BLaER1 treated with 17β-estradiol and CSF1 and Interleukin-3, amounts not matched to agents 10 nM and 100 nM (cell line): ENCODE measurements around the gene PHACTR3.
A peak's percentile ranks its signal among the peaks of the same experiment; 100 is the strongest.

Source experiments
- H3K27ac ChIP-seq, 11 experiments: shearing (Covaris generic); formaldehyde crosslinking; 2 replicates each; pipeline ENCODE4 v1.8.1; 2022
- H3K27me3 ChIP-seq, 11 experiments: shearing (Covaris generic); formaldehyde crosslinking; 2 replicates each; pipeline ENCODE4 v1.8.1; 2022
- H3K36me3 ChIP-seq, 11 experiments: shearing (Covaris generic); formaldehyde crosslinking; 2 replicates each; pipeline ENCODE4 v1.8.1; 2022
- H3K4me1 ChIP-seq, 10 experiments: shearing (Covaris generic); formaldehyde crosslinking; 2 replicates each; pipeline ENCODE4 v1.8.1; 2022
- H3K4me2 ChIP-seq, 11 experiments: shearing (Covaris generic); formaldehyde crosslinking; 2 replicates each; pipeline ENCODE4 v1.8.1; 2022
- H3K4me3 ChIP-seq, 10 experiments: shearing (Covaris generic); formaldehyde crosslinking; 2 replicates each; pipeline ENCODE4 v1.8.1; 2022
- H3K9ac ChIP-seq, 11 experiments: shearing (Covaris generic); formaldehyde crosslinking; 2 replicates each; pipeline ENCODE4 v1.8.1; 2022
- H3K9me3 ChIP-seq, 11 experiments: shearing (Covaris generic); formaldehyde crosslinking; replicated peaks in 1 of 11; 2 replicates each; pipeline ENCODE4 v1.8.1; 2022
- H4K20me1 ChIP-seq, 11 experiments: shearing (Covaris generic); formaldehyde crosslinking; 2 replicates each; pipeline ENCODE4 v1.8.1; 2022
- Cebpa-rat ChIP-seq, 11 experiments: shearing (Covaris generic); IDR thresholded peaks; 2 replicates each; pipeline ENCODE4 v1.8.1; 2022

PHACTR3 gene

DNA sequence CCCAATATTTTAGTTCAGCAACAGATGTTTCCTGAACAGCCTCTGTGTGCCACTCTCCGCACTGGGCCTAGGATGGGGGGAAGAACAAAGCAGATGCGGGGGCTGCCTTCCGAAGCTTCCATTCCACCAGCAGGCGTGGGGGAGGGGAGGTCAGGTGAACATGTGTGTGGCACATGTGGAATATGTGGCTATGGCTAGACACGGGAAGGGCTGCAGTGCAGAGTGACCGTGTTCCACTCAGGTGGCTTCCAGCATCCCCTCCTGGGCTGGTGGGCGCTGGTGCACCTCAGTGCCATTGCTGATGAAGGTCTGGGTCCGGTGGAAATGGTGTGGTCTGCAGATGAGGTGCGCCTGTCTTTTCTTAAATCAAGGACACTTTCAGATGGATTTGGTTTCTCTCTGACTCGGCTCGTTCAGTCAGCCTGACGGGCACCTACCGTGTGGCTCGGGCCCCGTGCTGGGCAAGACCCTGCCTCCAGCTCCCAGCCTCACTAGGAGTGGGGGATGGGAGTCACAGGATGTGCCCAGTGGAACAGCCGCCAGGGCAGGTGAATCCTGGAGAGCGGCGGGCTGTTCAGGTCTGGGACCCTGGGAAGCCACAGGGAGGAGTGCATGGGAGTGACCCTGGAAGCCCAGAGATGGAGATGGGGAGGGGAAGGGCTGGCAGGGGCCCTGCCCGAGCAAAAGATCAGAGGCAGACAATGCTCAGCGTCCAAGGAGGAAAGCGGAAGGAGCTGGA is 218.1 kb downstream of the PHACTR3 start:
- Histone ChIP-seq H3K27ac (no peak overlapping the region), H3K4me2 (no peak overlapping the region), H3K9ac (no peak overlapping the region), H3K36me3 (peaks cover 0 to 95% (median 91%) of the 10 kb centered on the region in 11 experiments; a peak in 16 of 22 replicates), H4K20me1 (peaks cover 0 to 93% (median 20%) of the 10 kb centered on the region in 11 experiments; a peak in 14 of 22 replicates), H3K9me3 (no peaks in the 10 kb centered on the region), H3K27me3 (no peaks in the 10 kb centered on the region), H3K4me1 (peaks cover 0 to 13% (median 4%) of the 10 kb centered on the region in 10 experiments; a peak in 8 of 20 replicates), H3K4me3 (no peak overlapping the region)
- TF ChIP-seq Cebpa-rat (IDR thresholded peaks at IDR 0.05) = no peak

DNA sequence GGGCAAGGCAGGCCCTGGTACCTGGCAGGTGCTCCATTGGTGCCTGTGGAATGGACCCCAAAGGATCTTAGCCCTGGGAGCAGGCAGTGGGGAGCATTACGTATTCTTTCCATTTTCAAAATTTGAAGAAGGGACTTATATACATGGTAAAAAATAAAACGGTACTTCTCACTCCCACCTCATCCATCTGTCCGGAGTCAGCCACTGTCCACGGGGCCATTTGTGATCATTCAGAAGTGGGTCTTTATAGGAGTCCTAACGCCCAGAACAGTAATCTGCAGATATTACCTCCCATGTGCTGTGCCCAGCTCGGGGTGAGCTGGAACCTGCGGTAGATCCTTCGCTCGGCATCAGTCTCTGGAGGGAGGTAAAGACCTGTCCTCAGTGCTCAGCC is 218.7 kb downstream of the PHACTR3 start:
- no peak overlapping the region for H3K4me2 ChIP-seq
- no peak for TF ChIP-seq Cebpa-rat (IDR thresholded peaks at IDR 0.05)
- H4K20me1 ChIP-seq = peaks cover 0 to 93% (median 24%) of the 10 kb centered on the region in 11 experiments; a peak in 14 of 22 replicates
- H3K4me3 ChIP-seq = no peak overlapping the region
- H3K4me1 ChIP-seq = peaks cover 0 to 19% (median 7%) of the 10 kb centered on the region in 10 experiments; a peak in 8 of 20 replicates
- no peaks in the 10 kb centered on the region for H3K27me3 ChIP-seq
- no peaks in the 10 kb centered on the region for H3K9me3 ChIP-seq
- H3K27ac ChIP-seq = no peak overlapping the region
- H3K9ac ChIP-seq = no peak overlapping the region
- H3K36me3 ChIP-seq = peaks cover 0 to 95% (median 91%) of the 10 kb centered on the region in 11 experiments; a peak in 16 of 22 replicates

- no peak overlapping the region for H3K27ac ChIP-seq
- no peak overlapping the region for H3K9ac ChIP-seq
- H3K9me3 ChIP-seq = no peaks in the 10 kb centered on the region
- H3K4me3 ChIP-seq = no peak overlapping the region
- peaks cover 0 to 93% (median 31%) of the 10 kb centered on the region in 11 experiments; a peak in 15 of 22 replicates for H4K20me1 ChIP-seq
- peaks cover 0 to 95% (median 91%) of the 10 kb centered on the region in 11 experiments; a peak in 16 of 22 replicates for H3K36me3 ChIP-seq
- peaks cover 0 to 25% (median 8%) of the 10 kb centered on the region in 10 experiments; a peak in 10 of 20 replicates for H3K4me1 ChIP-seq
- no peaks in the 10 kb centered on the region for H3K27me3 ChIP-seq
- no peak for TF ChIP-seq Cebpa-rat (IDR thresholded peaks at IDR 0.05)
- no peak overlapping the region for H3K4me2 ChIP-seq
These were observed 219.3 kb downstream of the PHACTR3 start for GRCh38 chr20:59823491-59824259.

DNA sequence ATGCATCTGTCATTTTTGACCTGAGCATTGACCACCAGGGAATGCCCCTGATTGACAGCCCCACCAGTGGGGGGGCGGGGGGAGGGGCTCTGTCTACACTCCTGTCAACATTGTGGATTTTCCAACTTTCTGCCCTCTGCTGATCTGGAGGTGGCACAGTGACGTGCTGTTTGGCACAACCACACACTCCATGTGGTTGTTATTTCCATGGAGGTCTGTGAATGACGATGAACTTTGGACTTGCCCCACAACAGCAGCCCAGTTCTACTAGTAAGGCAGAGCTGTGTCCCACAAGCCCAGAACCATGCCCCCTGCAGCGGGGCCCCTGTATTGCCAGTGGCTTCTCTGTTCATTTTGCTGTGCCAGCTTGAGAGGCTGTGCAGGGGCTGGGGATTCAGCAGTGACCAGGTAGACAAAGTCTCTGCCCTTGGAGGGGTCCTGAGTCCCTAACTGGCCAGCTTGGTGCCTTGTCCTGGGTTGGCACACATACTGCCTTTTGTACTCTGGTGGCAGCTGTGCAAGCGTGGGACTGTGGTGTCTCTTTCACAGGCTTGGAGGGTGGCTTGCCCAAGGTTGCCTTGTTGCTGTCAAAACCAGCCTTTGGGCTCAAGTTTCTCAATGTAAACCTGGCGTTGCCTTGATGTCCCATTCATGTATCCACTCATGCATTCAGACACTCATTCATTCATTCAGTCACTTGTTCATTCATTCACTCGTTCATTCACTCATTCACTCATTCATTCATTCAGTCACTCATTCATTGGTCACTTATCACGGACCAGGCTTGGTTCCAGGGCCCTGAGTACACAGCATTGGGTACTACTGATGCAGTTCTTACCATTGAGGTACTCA is 220.6 kb downstream of the PHACTR3 start:
- no peak for TF ChIP-seq Cebpa-rat (IDR thresholded peaks at IDR 0.05)

GRCh38 chr20:59825563-59825920 is 221.2 kb downstream of the PHACTR3 start:
- no peak for TF ChIP-seq Cebpa-rat (IDR thresholded peaks at IDR 0.05)
- no peak overlapping the region for H3K9ac ChIP-seq
- no peaks in the 10 kb centered on the region for H3K9me3 ChIP-seq
- peaks cover 0 to 95% (median 80%) of the 10 kb centered on the region in 11 experiments; a peak in 16 of 22 replicates for H3K36me3 ChIP-seq
- no peak overlapping the region for H3K27ac ChIP-seq
- no peak overlapping the region for H3K4me3 ChIP-seq
- H3K4me1 ChIP-seq = peaks cover 6 to 43% (median 27%) of the 10 kb centered on the region in 10 experiments; a peak in 19 of 20 replicates
- H3K27me3 ChIP-seq = no peaks in the 10 kb centered on the region
- no peak overlapping the region for H3K4me2 ChIP-seq
- peaks cover 0 to 94% (median 44%) of the 10 kb centered on the region in 11 experiments; a peak in 16 of 22 replicates for H4K20me1 ChIP-seq

More for the DNA sequence above, 220.6 kb downstream of the PHACTR3 start:
- Histone ChIP-seq H3K4me2 (no peak overlapping the region), H3K4me3 (no peak overlapping the region), H3K36me3 (peaks cover 0 to 95% (median 86%) of the 10 kb centered on the region in 11 experiments; a peak in 16 of 22 replicates), H3K9ac (no peak overlapping the region), H3K27ac (no peak overlapping the region), H3K27me3 (no peaks in the 10 kb centered on the region), H3K9me3 (no peaks in the 10 kb centered on the region), H4K20me1 (peaks cover 0 to 94% (median 38%) of the 10 kb centered on the region in 11 experiments; a peak in 15 of 22 replicates), H3K4me1 (peaks cover 4 to 37% (median 21%) of the 10 kb centered on the region in 10 experiments; a peak in 19 of 20 replicates)

DNA sequence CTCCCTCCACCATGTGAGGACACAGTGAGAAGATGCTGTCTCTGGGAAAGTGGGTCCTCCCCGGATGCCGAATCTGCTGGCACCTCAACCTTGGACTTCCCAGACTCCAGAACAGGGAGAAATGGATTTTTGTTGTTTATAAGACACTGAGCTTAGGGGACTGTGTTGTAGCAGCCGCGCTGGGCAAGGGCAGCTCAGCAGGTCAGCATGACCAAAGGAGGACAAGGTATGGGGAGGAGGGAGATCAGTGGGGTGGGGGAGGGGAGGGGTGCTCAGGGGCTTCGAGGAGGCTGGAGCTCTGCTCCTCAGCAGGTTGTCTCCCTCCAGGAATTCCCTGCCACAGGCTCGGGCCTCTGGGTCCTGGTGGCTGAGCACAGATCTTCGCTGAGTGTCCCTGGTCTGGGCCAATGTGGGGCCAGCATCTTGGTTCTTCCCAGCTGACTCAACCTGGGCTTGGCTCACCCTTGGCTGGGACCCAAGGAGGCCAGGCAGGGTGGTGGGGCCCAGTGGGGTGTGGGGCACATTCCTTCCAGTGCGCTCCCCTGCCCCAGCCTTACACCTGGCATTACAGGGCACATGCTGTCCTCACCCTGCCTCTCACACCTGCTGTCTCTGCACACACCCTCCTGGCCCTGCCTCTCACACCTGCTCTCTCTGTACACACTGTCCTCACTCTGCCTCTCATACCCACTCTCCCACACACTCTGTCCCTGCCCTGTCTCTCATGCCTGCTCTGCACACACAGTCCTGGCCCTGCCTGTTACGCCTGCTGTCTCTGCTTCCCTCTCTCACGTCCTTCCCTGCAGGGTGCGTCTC is 221.8 kb downstream of the PHACTR3 start:
- no peaks in the 10 kb centered on the region for H3K9me3 ChIP-seq
- peaks cover 10 to 49% (median 33%) of the 10 kb centered on the region in 10 experiments for H3K4me1 ChIP-seq
- no peak overlapping the region for H3K4me3 ChIP-seq
- TF ChIP-seq Cebpa-rat (IDR thresholded peaks at IDR 0.05) = no peak
- H3K36me3 ChIP-seq = peaks cover 0 to 95% (median 80%) of the 10 kb centered on the region in 11 experiments; a peak in 16 of 22 replicates
- no peak overlapping the region for H3K9ac ChIP-seq
- H3K27ac ChIP-seq = no peak overlapping the region
- no peak overlapping the region for H3K4me2 ChIP-seq
- peaks cover 0 to 94% (median 51%) of the 10 kb centered on the region in 11 experiments; a peak in 16 of 22 replicates for H4K20me1 ChIP-seq
- no peaks in the 10 kb centered on the region for H3K27me3 ChIP-seq

DNA sequence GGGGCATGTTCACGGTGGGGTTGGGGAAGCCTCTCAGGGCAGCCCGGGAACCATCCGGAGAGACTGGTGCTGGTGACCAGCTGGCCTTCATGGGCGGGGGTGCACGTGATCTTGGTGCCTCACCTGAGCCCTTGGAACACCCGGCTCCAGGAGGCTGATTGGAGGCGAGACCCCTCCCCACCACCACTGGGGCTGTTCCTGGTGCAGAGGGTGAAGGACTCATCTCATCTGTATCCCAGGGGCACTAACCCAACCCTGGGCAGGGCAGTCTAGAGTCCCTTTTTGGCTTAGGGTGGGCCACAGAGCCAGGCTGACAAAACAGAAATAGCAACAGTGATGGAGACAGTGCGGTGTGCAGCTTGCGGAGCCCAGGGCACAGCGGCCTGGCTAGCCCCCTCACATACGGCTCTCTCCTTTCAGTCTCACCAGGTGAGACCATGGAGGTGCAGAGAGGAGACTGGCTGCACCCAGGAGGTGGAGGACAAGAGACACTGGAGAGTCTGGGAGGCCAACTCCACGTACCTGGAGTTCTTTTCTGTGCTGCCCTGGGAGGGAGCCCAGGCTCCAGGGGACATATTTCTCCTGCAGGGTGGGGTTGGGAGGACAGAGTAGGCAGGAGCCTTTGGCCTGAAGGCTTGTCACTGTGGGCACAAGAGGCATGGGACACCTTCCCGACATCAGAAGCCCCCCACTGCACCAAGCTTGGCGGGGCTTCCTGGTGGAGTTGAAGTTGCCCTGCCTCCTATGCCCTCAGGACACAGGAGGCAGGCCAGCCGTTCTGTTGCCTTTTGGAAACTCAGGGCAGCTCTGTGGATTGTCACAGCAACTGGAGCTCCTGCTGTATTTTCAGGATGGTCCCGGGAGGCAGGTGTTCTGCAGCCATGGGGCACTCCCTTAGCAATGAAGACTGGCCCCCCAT is 223.1 kb downstream of the PHACTR3 start:
- H3K27ac ChIP-seq = peak overlapping the region in 1 of 11 experiments; percentile 5; a peak in 1 of 22 replicates

More for the DNA sequence above, 223.1 kb downstream of the PHACTR3 start:
- TF ChIP-seq Cebpa-rat (IDR thresholded peaks at IDR 0.05) = no peak
- Histone ChIP-seq H3K9me3 (no peaks in the 10 kb centered on the region), H3K4me1 (peaks cover 18 to 62% (median 46%) of the 10 kb centered on the region in 10 experiments), H3K4me3 (no peak overlapping the region), H4K20me1 (peaks cover 0 to 99% (median 62%) of the 10 kb centered on the region in 11 experiments; a peak in 16 of 22 replicates), H3K36me3 (peaks cover 0 to 99% (median 84%) of the 10 kb centered on the region in 11 experiments; a peak in 16 of 22 replicates), H3K9ac (peak overlapping the region in 2 of 11 experiments; percentile 18 to 30; a peak in 1 of 22 replicates), H3K27me3 (no peaks in the 10 kb centered on the region), H3K4me2 (no peak overlapping the region; a peak in 1 of 22 replicates)
